ENCODE data around the gene ZNRD2. TPM values are rescaled to one million over a fixed set of nuclear protein-coding genes. Genes with fewer than 3 reads are reported as not detected.

The ZNRD2 gene
- total and polyA plus RNA-seq, 10 of the 15 experiments (the other 5 are each of a cell fraction or from before 2014, with no cell fraction given): 7.9 to 111 (median 55.4) TPM

DNA sequence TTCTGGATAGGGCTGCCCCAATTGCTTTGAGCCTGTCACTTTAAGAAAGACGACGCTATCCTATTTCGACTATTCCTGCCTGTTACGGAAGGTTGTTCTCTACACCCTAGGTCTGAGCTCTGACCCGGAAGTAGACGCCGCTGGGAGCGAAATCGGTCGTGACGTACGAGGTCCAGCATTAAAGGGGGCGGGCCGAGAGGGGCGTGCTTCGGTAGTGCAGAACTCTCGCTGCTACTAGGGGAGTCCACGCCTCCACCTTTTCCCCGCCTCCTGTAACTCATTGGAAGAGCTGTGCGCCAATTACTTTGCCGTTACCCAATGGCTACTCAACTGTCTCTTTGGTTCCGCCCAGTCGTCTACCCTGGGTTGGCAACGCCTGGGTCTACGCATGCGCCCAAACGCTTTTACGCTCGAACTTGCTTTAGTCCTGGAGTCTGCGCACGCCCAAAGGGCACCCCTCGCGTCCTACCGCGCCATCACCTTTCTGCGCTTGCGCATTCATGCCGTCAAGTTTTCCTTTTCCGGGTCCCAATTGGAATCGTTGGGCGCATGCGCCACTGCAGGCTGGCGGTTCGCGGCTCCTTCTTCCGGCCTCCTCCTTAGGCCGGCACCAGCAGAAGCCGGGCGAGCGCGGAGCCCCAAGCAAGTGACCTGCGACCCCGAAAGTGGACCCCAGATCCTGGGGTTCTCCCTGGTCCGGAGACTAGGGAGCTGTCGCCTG lies 45.1 kb downstream of the ZNRD2 start, which contains the start of gene PCNX3 (continued):
- TF ChIP-seq ZNF207 (IDR thresholded peaks at IDR 0.05; ENCODE audit: borderline replicate concordance) (no peak; the same call in 1 of the 2 replicates), KLF5 (IDR thresholded peaks at IDR 0.05; ENCODE audit: partially characterized antibody) (no peak), CREB1 (IDR thresholded peaks at IDR 0.05; ENCODE audit: low read depth) (peak; percentile 96), RAD51 (IDR thresholded peaks at IDR 0.05) (peak; percentile 83), SIX5 (IDR thresholded peaks at IDR 0.05; ENCODE audit: low read depth, low read length, severe bottlenecking) (peak; percentile 75), SREBF1 (IDR thresholded peaks at IDR 0.05; ENCODE audit: low read length) (peak; percentile 85), NRF1 (conservative IDR thresholded peaks at IDR 0.05; ENCODE audit: low read depth, low read length) (peak; percentile 97), RELB (IDR thresholded peaks at IDR 0.05; ENCODE audit: low read depth) (peak; percentile 100), CHD4 (IDR thresholded peaks at IDR 0.05) (no peak), MTA2 (IDR thresholded peaks at IDR 0.05; ENCODE audit: low read depth) (peak; percentile 95), CBX5 (IDR thresholded peaks at IDR 0.05; ENCODE audit: low read depth) (no peak), FOS (IDR thresholded peaks at IDR 0.05; ENCODE audit: borderline replicate concordance, extremely low read depth, insufficient read length) (peak; percentile 91), HDAC6 (IDR thresholded peaks at IDR 0.05; ENCODE audit: unreplicated experiment) (no peak), WRNIP1 (IDR thresholded peaks at IDR 0.05; ENCODE audit: borderline replicate concordance, low read depth, low read length) (0 out of 2 replicates have a peak, but pooled peaks have one; percentile 94), GATAD2B (conservative IDR thresholded peaks at IDR 0.05; ENCODE audit: low read depth) (no peak), PAX8 (IDR thresholded peaks at IDR 0.05) (no peak), YBX1 (IDR thresholded peaks at IDR 0.05) (no peak), NFYB (IDR thresholded peaks at IDR 0.05; ENCODE audit: insufficient read depth, low read depth, low read length) (peak; percentile 99), GABPA (IDR thresholded peaks at IDR 0.05; ENCODE audit: low read depth) (peak; percentile 97), CEBPB (IDR thresholded peaks at IDR 0.05; ENCODE audit: borderline replicate concordance in 1 of 2, low read depth in 2 of 2, low read length in 2 of 2) (no peak)
- TF ChIP-seq, protein P1, sequence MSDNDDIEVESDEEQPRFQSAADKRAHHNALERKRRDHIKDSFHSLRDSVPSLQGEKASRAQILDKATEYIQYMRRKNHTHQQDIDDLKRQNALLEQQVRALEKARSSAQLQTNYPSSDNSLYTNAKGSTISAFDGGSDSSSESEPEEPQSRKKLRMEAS (IDR thresholded peaks at IDR 0.05; ENCODE audit: low read depth, low read length): 0 out of 2 replicates have a peak, but pooled peaks have one; percentile 38
- TF ChIP-seq, protein P2, sequence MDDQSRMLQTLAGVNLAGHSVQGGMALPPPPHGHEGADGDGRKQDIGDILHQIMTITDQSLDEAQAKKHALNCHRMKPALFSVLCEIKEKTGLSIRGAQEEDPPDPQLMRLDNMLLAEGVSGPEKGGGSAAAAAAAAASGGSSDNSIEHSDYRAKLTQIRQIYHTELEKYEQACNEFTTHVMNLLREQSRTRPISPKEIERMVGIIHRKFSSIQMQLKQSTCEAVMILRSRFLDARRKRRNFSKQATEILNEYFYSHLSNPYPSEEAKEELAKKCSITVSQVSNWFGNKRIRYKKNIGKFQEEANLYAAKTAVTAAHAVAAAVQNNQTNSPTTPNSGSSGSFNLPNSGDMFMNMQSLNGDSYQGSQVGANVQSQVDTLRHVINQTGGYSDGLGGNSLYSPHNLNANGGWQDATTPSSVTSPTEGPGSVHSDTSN (IDR thresholded peaks at IDR 0.05; ENCODE audit: insufficient replicate concordance, low read depth, low read length): peak; percentile 99
